HEK293 (cell line): ENCODE data around the gene NIT1.

Experiments used
- GLIS2 ChIP-seq: fragments of 450-650 bp; formaldehyde crosslinking; IDR thresholded peaks from 2 replicates; pipeline ENCODE4 v1.5.1; 2016; ENCODE audit warnings: missing biosample characterization, missing genetic modification characterization
- HOXD13 ChIP-seq: sonication (generic); formaldehyde crosslinking; IDR thresholded peaks from 2 replicates; pipeline ENCODE4 v1.8.0; 2022; ENCODE audit warnings: missing genetic modification reagents, borderline replicate concordance
- KLF10 ChIP-seq: fragments of 450-650 bp; IDR thresholded peaks from 2 replicates; pipeline ENCODE4 v1.5.1; 2018; ENCODE audit warnings: missing biosample characterization, mild to moderate bottlenecking, missing genetic modification characterization
- KLF16 ChIP-seq: fragments of 450-650 bp; formaldehyde crosslinking; IDR thresholded peaks from 2 replicates; pipeline ENCODE4 v1.5.1; 2017; ENCODE audit warnings: missing biosample characterization, missing genetic modification characterization
- SP7 ChIP-seq: fragments of 450-650 bp; formaldehyde crosslinking; IDR thresholded peaks from 2 replicates; pipeline ENCODE4 v1.5.1; 2016; ENCODE audit warnings: missing biosample characterization, missing genetic modification characterization
- ZBTB17 ChIP-seq: fragments of 450-650 bp; formaldehyde crosslinking; IDR thresholded peaks from 2 replicates; pipeline ENCODE4 v1.5.1; 2016; ENCODE audit warnings: missing biosample characterization, missing genetic modification characterization
- ZBTB20 ChIP-seq: fragments of 450-650 bp; formaldehyde crosslinking; IDR thresholded peaks from 2 replicates; pipeline ENCODE4 v1.5.1; 2016; ENCODE audit warnings: missing biosample characterization, missing genetic modification characterization
- ZFP3 ChIP-seq: fragments of 450-650 bp; formaldehyde crosslinking; IDR thresholded peaks from 2 replicates; pipeline ENCODE4 v1.5.1; 2016; ENCODE audit warnings: low read depth, missing biosample characterization, missing genetic modification characterization
- ZNF112 ChIP-seq: fragments of 450-650 bp; formaldehyde crosslinking; IDR thresholded peaks from 2 replicates; pipeline ENCODE4 v1.5.0; 2017; ENCODE audit warnings: missing biosample characterization, missing genetic modification characterization
- ZNF140 ChIP-seq: fragments of 450-650 bp; formaldehyde crosslinking; IDR thresholded peaks from 2 replicates; pipeline ENCODE4 v1.5.1; 2016; ENCODE audit warnings: missing biosample characterization, missing genetic modification characterization
- ZNF2 ChIP-seq: fragments of 450-650 bp; formaldehyde crosslinking; IDR thresholded peaks from 2 replicates; pipeline ENCODE4 v1.5.1; 2016; ENCODE audit warnings: missing biosample characterization, missing genetic modification characterization
- ZNF214 ChIP-seq: fragments of 450-650 bp; formaldehyde crosslinking; IDR thresholded peaks from 2 replicates; pipeline ENCODE4 v1.5.1; 2017; ENCODE audit warnings: missing biosample characterization, mild to moderate bottlenecking, missing genetic modification characterization, borderline replicate concordance
- ZNF24 ChIP-seq: fragments of 450-650 bp; formaldehyde crosslinking; IDR thresholded peaks from 2 replicates; pipeline ENCODE4 v1.5.1; 2016; ENCODE audit warnings: missing biosample characterization, missing genetic modification characterization
- ZNF341 ChIP-seq: fragments of 450-650 bp; formaldehyde crosslinking; IDR thresholded peaks from 2 replicates; pipeline ENCODE4; 2016; ENCODE audit warnings: low read depth, missing biosample characterization, missing genetic modification characterization
- ZNF513 ChIP-seq: fragments of 450-650 bp; IDR thresholded peaks from 2 replicates; pipeline ENCODE4 v1.5.1; 2018; ENCODE audit warnings: missing biosample characterization, missing genetic modification characterization
- ZNF514 ChIP-seq: fragments of 450-650 bp; formaldehyde crosslinking; IDR thresholded peaks from 2 replicates; pipeline ENCODE4 v1.5.1; 2016; ENCODE audit warnings: missing biosample characterization, missing genetic modification characterization
- ZNF529 ChIP-seq: fragments of 450-650 bp; formaldehyde crosslinking; IDR thresholded peaks from 2 replicates; pipeline ENCODE4 v1.5.1; 2017; ENCODE audit warnings: missing genetic modification characterization, missing biosample characterization; ENCODE audit not compliant: insufficient replicate concordance
- ZNF585B ChIP-seq: fragments of 450-650 bp; formaldehyde crosslinking; IDR thresholded peaks from 2 replicates; pipeline ENCODE4 v1.5.1; 2016; ENCODE audit warnings: missing biosample characterization, missing genetic modification characterization
- ZNF792 ChIP-seq: fragments of 450-650 bp; formaldehyde crosslinking; IDR thresholded peaks from 2 replicates; pipeline ENCODE4 v1.5.1; 2016; ENCODE audit warnings: missing biosample characterization, missing genetic modification characterization
- ZNF830 ChIP-seq: fragments of 450-650 bp; IDR thresholded peaks from 2 replicates; pipeline ENCODE4 v1.5.0; 2018; ENCODE audit warnings: missing biosample characterization, missing genetic modification characterization, low read depth, mild to moderate bottlenecking, moderate library complexity
- ZSCAN30 ChIP-seq: fragments of 450-650 bp; IDR thresholded peaks from 2 replicates; pipeline ENCODE4 v1.5.1; 2018; ENCODE audit warnings: missing biosample characterization, mild to moderate bottlenecking, missing genetic modification characterization, moderate library complexity
- ZSCAN4 ChIP-seq: fragments of 450-650 bp; formaldehyde crosslinking; IDR thresholded peaks from 2 replicates; pipeline ENCODE4 v1.5.1; 2017; ENCODE audit warnings: missing biosample characterization, missing genetic modification characterization
- TF ChIP-seq, protein P1 (sequence below): fragments of 450-650 bp; formaldehyde crosslinking; IDR thresholded peaks from 2 replicates; pipeline ENCODE4 v1.5.1; 2016; ENCODE audit warnings: missing biosample characterization, missing genetic modification characterization
- TF ChIP-seq, protein P2 (sequence below): fragments of 450-650 bp; formaldehyde crosslinking; IDR thresholded peaks from 2 replicates; pipeline ENCODE4 v1.5.1; 2016; ENCODE audit warnings: missing biosample characterization, missing genetic modification characterization, borderline replicate concordance
- TF ChIP-seq, protein P3 (sequence below): fragments of 450-650 bp; formaldehyde crosslinking; IDR thresholded peaks from 2 replicates; pipeline ENCODE4 v1.5.1; 2016; ENCODE audit warnings: missing biosample characterization, missing genetic modification characterization
- TF ChIP-seq, protein P4 (sequence below): fragments of 450-650 bp; formaldehyde crosslinking; IDR thresholded peaks from 2 replicates; pipeline ENCODE4 v1.5.0; 2017; ENCODE audit warnings: missing biosample characterization, missing genetic modification characterization, borderline replicate concordance

The NIT1 gene

GRCh38 chr1:161082996-161083747 is 34.7 kb upstream of the NIT1 start (continued):
- no peak for TF ChIP-seq ZNF513 (tag by site-specific recombination)
- no peak for TF ChIP-seq ZSCAN30 (tag by site-specific recombination)
- no peak for TF ChIP-seq ZNF529 (tag by site-specific recombination)
- no peak for TF ChIP-seq ZNF140 (tag by site-specific recombination)
- no peak for TF ChIP-seq ZNF585B
- no peak for TF ChIP-seq ZNF112
- TF ChIP-seq ZNF830 (tag by site-specific recombination), result no peak
- no peak for TF ChIP-seq ZNF24 (tag by site-specific recombination)
- TF ChIP-seq ZNF341 (tag by site-specific recombination), result no peak
- TF ChIP-seq ZNF214 (tag by site-specific recombination), result no peak
- no peak for TF ChIP-seq ZFP3
- peak; percentile 77 for TF ChIP-seq SP7 (tag by site-specific recombination)
- TF ChIP-seq KLF10 (tag by site-specific recombination), result no peak
- no peak for TF ChIP-seq ZNF792 (tag by site-specific recombination)
- no peak for TF ChIP-seq HOXD13
- TF ChIP-seq, protein P1, sequence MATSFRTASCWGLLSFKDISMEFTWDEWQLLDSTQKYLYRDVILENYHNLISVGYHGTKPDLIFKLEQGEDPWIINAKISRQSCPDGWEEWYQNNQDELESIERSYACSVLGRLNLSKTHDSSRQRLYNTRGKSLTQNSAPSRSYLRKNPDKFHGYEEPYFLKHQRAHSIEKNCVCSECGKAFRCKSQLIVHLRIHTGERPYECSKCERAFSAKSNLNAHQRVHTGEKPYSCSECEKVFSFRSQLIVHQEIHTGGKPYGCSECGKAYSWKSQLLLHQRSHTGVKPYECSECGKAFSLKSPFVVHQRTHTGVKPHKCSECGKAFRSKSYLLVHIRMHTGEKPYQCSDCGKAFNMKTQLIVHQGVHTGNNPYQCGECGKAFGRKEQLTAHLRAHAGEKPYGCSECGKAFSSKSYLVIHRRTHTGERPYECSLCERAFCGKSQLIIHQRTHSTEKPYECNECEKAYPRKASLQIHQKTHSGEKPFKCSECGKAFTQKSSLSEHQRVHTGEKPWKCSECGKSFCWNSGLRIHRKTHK (tag by site-specific recombination), result no peak
- 0 out of 2 replicates have a peak, but pooled peaks have one; percentile 33 for TF ChIP-seq ZBTB17 (tag by site-specific recombination)
- TF ChIP-seq, protein P2, sequence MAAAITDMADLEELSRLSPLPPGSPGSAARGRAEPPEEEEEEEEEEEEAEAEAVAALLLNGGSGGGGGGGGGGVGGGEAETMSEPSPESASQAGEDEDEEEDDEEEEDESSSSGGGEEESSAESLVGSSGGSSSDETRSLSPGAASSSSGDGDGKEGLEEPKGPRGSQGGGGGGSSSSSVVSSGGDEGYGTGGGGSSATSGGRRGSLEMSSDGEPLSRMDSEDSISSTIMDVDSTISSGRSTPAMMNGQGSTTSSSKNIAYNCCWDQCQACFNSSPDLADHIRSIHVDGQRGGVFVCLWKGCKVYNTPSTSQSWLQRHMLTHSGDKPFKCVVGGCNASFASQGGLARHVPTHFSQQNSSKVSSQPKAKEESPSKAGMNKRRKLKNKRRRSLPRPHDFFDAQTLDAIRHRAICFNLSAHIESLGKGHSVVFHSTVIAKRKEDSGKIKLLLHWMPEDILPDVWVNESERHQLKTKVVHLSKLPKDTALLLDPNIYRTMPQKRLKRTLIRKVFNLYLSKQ (tag by site-specific recombination), result no peak
- TF ChIP-seq ZBTB20 (tag by site-specific recombination), result no peak
- peak; percentile 57 for TF ChIP-seq GLIS2
- no peak for TF ChIP-seq ZNF2
- TF ChIP-seq KLF16 (tag by site-specific recombination), result no peak
- TF ChIP-seq, protein P3, sequence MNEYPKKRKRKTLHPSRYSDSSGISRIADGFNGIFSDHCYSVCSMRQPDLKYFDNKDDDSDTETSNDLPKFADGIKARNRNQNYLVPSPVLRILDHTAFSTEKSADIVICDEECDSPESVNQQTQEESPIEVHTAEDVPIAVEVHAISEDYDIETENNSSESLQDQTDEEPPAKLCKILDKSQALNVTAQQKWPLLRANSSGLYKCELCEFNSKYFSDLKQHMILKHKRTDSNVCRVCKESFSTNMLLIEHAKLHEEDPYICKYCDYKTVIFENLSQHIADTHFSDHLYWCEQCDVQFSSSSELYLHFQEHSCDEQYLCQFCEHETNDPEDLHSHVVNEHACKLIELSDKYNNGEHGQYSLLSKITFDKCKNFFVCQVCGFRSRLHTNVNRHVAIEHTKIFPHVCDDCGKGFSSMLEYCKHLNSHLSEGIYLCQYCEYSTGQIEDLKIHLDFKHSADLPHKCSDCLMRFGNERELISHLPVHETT (tag by site-specific recombination), result peak; percentile 69; the same call in 1 of the 2 replicates
- no peak for TF ChIP-seq ZNF514
- TF ChIP-seq, protein P4, sequence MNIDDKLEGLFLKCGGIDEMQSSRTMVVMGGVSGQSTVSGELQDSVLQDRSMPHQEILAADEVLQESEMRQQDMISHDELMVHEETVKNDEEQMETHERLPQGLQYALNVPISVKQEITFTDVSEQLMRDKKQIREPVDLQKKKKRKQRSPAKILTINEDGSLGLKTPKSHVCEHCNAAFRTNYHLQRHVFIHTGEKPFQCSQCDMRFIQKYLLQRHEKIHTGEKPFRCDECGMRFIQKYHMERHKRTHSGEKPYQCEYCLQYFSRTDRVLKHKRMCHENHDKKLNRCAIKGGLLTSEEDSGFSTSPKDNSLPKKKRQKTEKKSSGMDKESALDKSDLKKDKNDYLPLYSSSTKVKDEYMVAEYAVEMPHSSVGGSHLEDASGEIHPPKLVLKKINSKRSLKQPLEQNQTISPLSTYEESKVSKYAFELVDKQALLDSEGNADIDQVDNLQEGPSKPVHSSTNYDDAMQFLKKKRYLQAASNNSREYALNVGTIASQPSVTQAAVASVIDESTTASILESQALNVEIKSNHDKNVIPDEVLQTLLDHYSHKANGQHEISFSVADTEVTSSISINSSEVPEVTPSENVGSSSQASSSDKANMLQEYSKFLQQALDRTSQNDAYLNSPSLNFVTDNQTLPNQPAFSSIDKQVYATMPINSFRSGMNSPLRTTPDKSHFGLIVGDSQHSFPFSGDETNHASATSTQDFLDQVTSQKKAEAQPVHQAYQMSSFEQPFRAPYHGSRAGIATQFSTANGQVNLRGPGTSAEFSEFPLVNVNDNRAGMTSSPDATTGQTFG, result no peak
- no peak for TF ChIP-seq ZSCAN4
